GM06990 (cell line): Measurements from ENCODE around the gene NTF3.

ENCODE experiments used
- DNase-seq: peaks from one replicate; pipeline ENCODE4 v3.0.0-alpha.2; 2011; ENCODE audit not compliant: insufficient read length; ENCODE audit errors: extremely low read depth
- H3K27me3 ChIP-seq: replicated peaks from 2 replicates; pipeline ENCODE4 v1.6.0; 2011; ENCODE audit warnings: low read length; ENCODE audit not compliant: control insufficient read depth, insufficient read depth
- H3K36me3 ChIP-seq: 2 replicates; pipeline ENCODE4 v1.5.1; 2011; ENCODE audit warnings: low read length; ENCODE audit not compliant: control insufficient read depth, insufficient read depth
- H3K4me3 ChIP-seq: replicated peaks from 2 replicates; pipeline ENCODE4 v1.5.1; 2011; ENCODE audit warnings: low read depth, mild to moderate bottlenecking, control low read depth, low read length
- TF ChIP-seq, protein P1 (sequence below): IDR thresholded peaks from 2 replicates; pipeline ENCODE4 v1.5.1; 2011; ENCODE audit warnings: low read length, control low read depth, mild to moderate bottlenecking, inconsistent platforms; ENCODE audit not compliant: insufficient read depth, poor library complexity, severe bottlenecking

Gene NTF3

GRCh38 chr12:5461966-5462365 is 30.1 kb downstream of the NTF3 start:
- DNase-seq, result no peak
- H3K36me3 ChIP-seq, result no peaks in the 10 kb centered on the region
- TF ChIP-seq, protein P1, sequence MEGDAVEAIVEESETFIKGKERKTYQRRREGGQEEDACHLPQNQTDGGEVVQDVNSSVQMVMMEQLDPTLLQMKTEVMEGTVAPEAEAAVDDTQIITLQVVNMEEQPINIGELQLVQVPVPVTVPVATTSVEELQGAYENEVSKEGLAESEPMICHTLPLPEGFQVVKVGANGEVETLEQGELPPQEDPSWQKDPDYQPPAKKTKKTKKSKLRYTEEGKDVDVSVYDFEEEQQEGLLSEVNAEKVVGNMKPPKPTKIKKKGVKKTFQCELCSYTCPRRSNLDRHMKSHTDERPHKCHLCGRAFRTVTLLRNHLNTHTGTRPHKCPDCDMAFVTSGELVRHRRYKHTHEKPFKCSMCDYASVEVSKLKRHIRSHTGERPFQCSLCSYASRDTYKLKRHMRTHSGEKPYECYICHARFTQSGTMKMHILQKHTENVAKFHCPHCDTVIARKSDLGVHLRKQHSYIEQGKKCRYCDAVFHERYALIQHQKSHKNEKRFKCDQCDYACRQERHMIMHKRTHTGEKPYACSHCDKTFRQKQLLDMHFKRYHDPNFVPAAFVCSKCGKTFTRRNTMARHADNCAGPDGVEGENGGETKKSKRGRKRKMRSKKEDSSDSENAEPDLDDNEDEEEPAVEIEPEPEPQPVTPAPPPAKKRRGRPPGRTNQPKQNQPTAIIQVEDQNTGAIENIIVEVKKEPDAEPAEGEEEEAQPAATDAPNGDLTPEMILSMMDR, result no peak
- no peak overlapping the region for H3K4me3 ChIP-seq
- H3K27me3 ChIP-seq, result no peaks in the 10 kb centered on the region; the same call in none of the 2 replicates

DNA sequence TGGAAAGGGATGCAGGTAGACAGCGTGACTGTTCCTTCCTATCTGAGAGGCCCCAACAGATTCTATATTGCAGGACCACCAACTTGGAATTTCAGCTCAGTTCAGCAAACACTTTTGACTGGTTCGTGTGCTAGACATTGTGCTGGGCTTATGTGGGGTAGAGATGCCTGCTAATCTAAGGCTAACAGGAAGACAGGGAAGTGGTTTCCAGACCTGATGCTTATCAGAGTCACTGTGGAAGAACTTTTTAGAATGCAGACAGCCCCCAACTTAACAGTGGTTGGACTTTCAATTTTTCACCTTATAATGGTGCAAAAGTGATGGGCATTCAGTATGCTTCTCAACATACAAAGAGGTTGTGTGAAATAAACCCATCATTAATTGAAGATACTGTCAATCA is 32.2 kb downstream of the NTF3 start:
- TF ChIP-seq, protein P1, result no peak
- no peak for DNase-seq
- H3K36me3 ChIP-seq, result no peaks in the 10 kb centered on the region

GRCh38 chr12:5465384-5465783 is 33.5 kb downstream of the NTF3 start:
- TF ChIP-seq, protein P1, result no peak
- Histone ChIP-seq H3K36me3 (no peaks in the 10 kb centered on the region), H3K4me3 (no peak overlapping the region), H3K27me3 (peaks cover 2% of the 10 kb centered on the region; the same call in 1 of the 2 replicates)
- DNase-seq, result no peak

More for the DNA sequence above, 32.2 kb downstream of the NTF3 start:
- Histone ChIP-seq H3K4me3 (no peak overlapping the region), H3K27me3 (no peaks in the 10 kb centered on the region; the same call in none of the 2 replicates)

- Histone ChIP-seq H3K36me3 (no peaks in the 10 kb centered on the region), H3K27me3 (peaks cover 2% of the 10 kb centered on the region; the same call in 1 of the 2 replicates), H3K4me3 (no peak overlapping the region)
- DNase-seq, result no peak
- TF ChIP-seq, protein P1, result no peak
Observed at GRCh38 chr12:5466521-5466960, 34.6 kb downstream of the NTF3 start.

GRCh38 chr12:5467931-5468330 is 36.0 kb downstream of the NTF3 start:
- H3K4me3 ChIP-seq, result no peak overlapping the region
- DNase-seq, result no peak
- TF ChIP-seq, protein P1, result no peak
- H3K27me3 ChIP-seq, result peaks cover 2% of the 10 kb centered on the region; the same call in 1 of the 2 replicates
- H3K36me3 ChIP-seq, result no peaks in the 10 kb centered on the region

- Histone ChIP-seq H3K27me3 (peaks cover 4% of the 10 kb centered on the region), H3K36me3 (no peaks in the 10 kb centered on the region), H3K4me3 (no peak overlapping the region)
- TF ChIP-seq, protein P1, result no peak
- no peak for DNase-seq
Observed at GRCh38 chr12:5470221-5470620, 38.3 kb downstream of the NTF3 start.
